Activated naive CD4-positive, alpha-beta T cell treated with anti-CD3 and anti-CD28 coated beads, Interleukin-2, amount 10 ng/mL, durations not matched to agents 7 days and 5 days (primary cell): ENCODE measurements around the gene TOB2.

Experiments
- CTCF ChIA-PET: fragments of 350-600 bp; sonication (Branson Sonifier 250); formaldehyde crosslinking; loops from one replicate; lab custom pipeline; 2021; ENCODE audit warnings: antibody characterized with exemption; lab: Charles Lee
- DNase-seq: peaks from one replicate; pipeline ENCODE4 v3.0.0-alpha.2; 2020
- H3K27ac Mint-ChIP-seq: one replicate; pipeline ENCODE4 v1.8.0; 2021; ENCODE audit warnings: mild to moderate bottlenecking, moderate library complexity, mixed read lengths
- H3K27me3 Mint-ChIP-seq: one replicate; pipeline ENCODE4 v1.8.0; 2021; ENCODE audit warnings: mild to moderate bottlenecking, mixed read lengths
- H3K36me3 Mint-ChIP-seq: one replicate; pipeline ENCODE4 v1.8.0; 2021; ENCODE audit warnings: mixed read lengths
- H3K4me1 Mint-ChIP-seq: one replicate; pipeline ENCODE4 v1.8.0; 2021; ENCODE audit warnings: mixed read lengths
- H3K4me3 Mint-ChIP-seq: one replicate; pipeline ENCODE4 v1.8.0; 2021; ENCODE audit warnings: mild to moderate bottlenecking, moderate library complexity, mixed read lengths
- H3K9me3 Mint-ChIP-seq: one replicate; pipeline ENCODE4 v1.8.0; 2021; ENCODE audit warnings: mixed read lengths

Gene TOB2

GRCh38 chr22:41446639-41447434, at the start of gene TOB2:
TSS of gene TOB2 (minus strand) at chr22:41446801. CDS start at chr22:41437345, 9,456 bp downstream.
- Mint-ChIP-seq H3K36me3 (peaks cover 15% of the 10 kb centered on the region), H3K4me3 (peak within 1 kb of the TSS; percentile 82), H3K27ac (peak within 1 kb of the TSS; percentile 94), H3K9me3 (no peaks in the 10 kb centered on the region), H3K4me1 (peaks cover 26% of the 10 kb centered on the region), H3K27me3 (no peaks in the 10 kb centered on the region)
- CTCF ChIA-PET = interaction anchor here (1.0 to 1.5 kb wide), 2 partner anchors 43 to 81 kb away, joined by 3 read pairs; no protein-coding TSS in a partner anchor
- DNase-seq = peak; percentile 94

- H3K4me1 Mint-ChIP-seq = peaks cover 4% of the 10 kb centered on the region
- no peak overlapping the region for H3K4me3 Mint-ChIP-seq
- H3K27me3 Mint-ChIP-seq = no peaks in the 10 kb centered on the region
- CTCF ChIA-PET = interaction anchor here (1.1 kb wide), 1 partner anchor 10 kb away, joined by 4 read pairs; no protein-coding TSS in a partner anchor
- H3K9me3 Mint-ChIP-seq = no peaks in the 10 kb centered on the region
- no peak for DNase-seq
- H3K36me3 Mint-ChIP-seq = no peaks in the 10 kb centered on the region
- no peak overlapping the region for H3K27ac Mint-ChIP-seq
These were observed 44.9 kb upstream of the TOB2 start for GRCh38 chr22:41491374-41492100.

GRCh38 chr22:41488596-41489385, 42.2 kb upstream of the TOB2 start:
- peaks cover 15% of the 10 kb centered on the region for H3K4me1 Mint-ChIP-seq
- no peaks in the 10 kb centered on the region for H3K36me3 Mint-ChIP-seq
- no peak overlapping the region for H3K27ac Mint-ChIP-seq

GRCh38 chr22:41488076-41488475, 41.5 kb upstream of the TOB2 start:
- peaks cover 15% of the 10 kb centered on the region for H3K4me1 Mint-ChIP-seq
- no peak overlapping the region for H3K4me3 Mint-ChIP-seq
- CTCF ChIA-PET = no interaction called here
- no peaks in the 10 kb centered on the region for H3K27me3 Mint-ChIP-seq
- DNase-seq = no peak
- no peak overlapping the region for H3K27ac Mint-ChIP-seq
- no peaks in the 10 kb centered on the region for H3K9me3 Mint-ChIP-seq
- H3K36me3 Mint-ChIP-seq = no peaks in the 10 kb centered on the region

More at GRCh38 chr22:41488596-41489385, 42.2 kb upstream of the TOB2 start:
- Mint-ChIP-seq H3K27me3 (no peaks in the 10 kb centered on the region), H3K9me3 (no peaks in the 10 kb centered on the region), H3K4me3 (no peak overlapping the region)
- DNase-seq = no peak
- CTCF ChIA-PET = no interaction called here

GRCh38 chr22:41487037-41487935, 40.7 kb upstream of the TOB2 start:
- H3K4me3 Mint-ChIP-seq = no peak overlapping the region
- CTCF ChIA-PET = no interaction called here
- DNase-seq = no peak
- H3K27ac Mint-ChIP-seq = no peak overlapping the region
- H3K27me3 Mint-ChIP-seq = no peaks in the 10 kb centered on the region
- no peaks in the 10 kb centered on the region for H3K9me3 Mint-ChIP-seq
- H3K4me1 Mint-ChIP-seq = peaks cover 19% of the 10 kb centered on the region
- H3K36me3 Mint-ChIP-seq = no peaks in the 10 kb centered on the region

- Mint-ChIP-seq H3K9me3 (no peaks in the 10 kb centered on the region), H3K36me3 (no peaks in the 10 kb centered on the region), H3K4me3 (no peak overlapping the region), H3K27me3 (no peaks in the 10 kb centered on the region), H3K4me1 (peaks cover 19% of the 10 kb centered on the region), H3K27ac (no peak overlapping the region)
- CTCF ChIA-PET = no interaction called here
- DNase-seq = no peak
These were observed 38.4 kb upstream of the TOB2 start for GRCh38 chr22:41485033-41485432.

GRCh38 chr22:41482319-41482935, 35.8 kb upstream of the TOB2 start:
- Mint-ChIP-seq H3K9me3 (no peaks in the 10 kb centered on the region), H3K4me3 (no peak overlapping the region), H3K4me1 (peaks cover 19% of the 10 kb centered on the region), H3K36me3 (no peaks in the 10 kb centered on the region), H3K27ac (no peak overlapping the region), H3K27me3 (no peaks in the 10 kb centered on the region)
- CTCF ChIA-PET = interaction anchor here (0.5 to 0.7 kb wide), 2 partner anchors 9 to 373 kb away, joined by 3 to 4 read pairs; no protein-coding TSS in a partner anchor
- no peak for DNase-seq

GRCh38 chr22:41481925-41482318, 35.3 kb upstream of the TOB2 start:
- peaks cover 15% of the 10 kb centered on the region for H3K4me1 Mint-ChIP-seq

GRCh38 chr22:41481131-41481830, 34.7 kb upstream of the TOB2 start:
- CTCF ChIA-PET = interaction anchor here (1.0 kb wide), 1 partner anchor 74 kb away, joined by 3 read pairs; no protein-coding TSS in a partner anchor
- no peaks in the 10 kb centered on the region for H3K9me3 Mint-ChIP-seq
- H3K36me3 Mint-ChIP-seq = no peaks in the 10 kb centered on the region
- no peak for DNase-seq
- no peaks in the 10 kb centered on the region for H3K27me3 Mint-ChIP-seq
- H3K27ac Mint-ChIP-seq = no peak overlapping the region
- no peak overlapping the region for H3K4me3 Mint-ChIP-seq
- peaks cover 15% of the 10 kb centered on the region for H3K4me1 Mint-ChIP-seq

More at GRCh38 chr22:41481925-41482318, 35.3 kb upstream of the TOB2 start:
- DNase-seq = no peak
- CTCF ChIA-PET = interaction anchor here (0.5 to 0.7 kb wide), 2 partner anchors 10 to 373 kb away, joined by 3 to 4 read pairs; no protein-coding TSS in a partner anchor
- no peaks in the 10 kb centered on the region for H3K27me3 Mint-ChIP-seq
- no peaks in the 10 kb centered on the region for H3K9me3 Mint-ChIP-seq
- H3K4me3 Mint-ChIP-seq = no peak overlapping the region
- no peak overlapping the region for H3K27ac Mint-ChIP-seq
- H3K36me3 Mint-ChIP-seq = no peaks in the 10 kb centered on the region

- H3K36me3 Mint-ChIP-seq = no peaks in the 10 kb centered on the region
- H3K4me1 Mint-ChIP-seq = peaks cover 10% of the 10 kb centered on the region
- no peak for DNase-seq
- H3K9me3 Mint-ChIP-seq = no peaks in the 10 kb centered on the region
- CTCF ChIA-PET = interaction anchor here (1.0 kb wide), 1 partner anchor 75 kb away, joined by 3 read pairs; no protein-coding TSS in a partner anchor
- no peak overlapping the region for H3K27ac Mint-ChIP-seq
- no peak overlapping the region for H3K4me3 Mint-ChIP-seq
- H3K27me3 Mint-ChIP-seq = no peaks in the 10 kb centered on the region
These were observed 33.8 kb upstream of the TOB2 start for GRCh38 chr22:41480397-41480735.

- Mint-ChIP-seq H3K9me3 (no peaks in the 10 kb centered on the region), H3K27me3 (no peaks in the 10 kb centered on the region), H3K36me3 (no peaks in the 10 kb centered on the region), H3K4me3 (no peak overlapping the region), H3K27ac (no peak overlapping the region), H3K4me1 (peaks cover 6% of the 10 kb centered on the region)
- DNase-seq = no peak
- CTCF ChIA-PET = interaction anchor here (0.7 kb wide), 1 partner anchor 77 kb away, joined by 3 read pairs; no protein-coding TSS in a partner anchor
These were observed 33.2 kb upstream of the TOB2 start for GRCh38 chr22:41479671-41480396.
